Mesothelial cell of epicardium (in vitro differentiated cells): ENCODE data around the gene ANKEF1. TPM values are rescaled to one million over a fixed set of nuclear protein-coding genes. Genes with fewer than 3 reads are reported as not detected.
A peak's percentile ranks its signal among the peaks of the same experiment; 100 is the strongest.

Source experiments
- DNase-seq, 2 experiments: peaks; one replicate each; pipeline ENCODE4 v3.0.0; 2021; ENCODE audit warnings: low spot score in 2 of 2; ENCODE audit not compliant: unreplicated experiment in 2 of 2
- H3K27ac Mint-ChIP-seq: 2 replicates; pipeline ENCODE4 v1.8.0; 2021; ENCODE audit warnings: mixed read lengths
- H3K27me3 Mint-ChIP-seq: 2 replicates; pipeline ENCODE4 v1.8.0; 2021; ENCODE audit warnings: low read depth, mixed read lengths
- H3K36me3 Mint-ChIP-seq: 2 replicates; pipeline ENCODE4 v1.8.0; 2021; ENCODE audit warnings: mixed read lengths
- H3K4me1 Mint-ChIP-seq: 2 replicates; pipeline ENCODE4 v1.8.0; 2021; ENCODE audit warnings: mixed read lengths
- H3K4me3 Mint-ChIP-seq: 2 replicates; pipeline ENCODE4 v1.8.0; 2021; ENCODE audit warnings: mild to moderate bottlenecking, moderate library complexity, mixed read lengths
- H3K9me3 Mint-ChIP-seq: 2 replicates; pipeline ENCODE4 v1.8.0; 2021; ENCODE audit warnings: mixed read lengths
- total RNA-seq: library from RNA; stranded (reverse); gene quantifications from 3 replicates; pipeline ENCODE4 v1.2.1, GENCODE V29; 2021
- TF ChIP-seq, protein P1 (sequence below): fragments of 200-600 bp; sonication (generic); IDR thresholded peaks from one replicate; pipeline ENCODE4 v1.5.0; 2021; ENCODE audit warnings: antibody characterized with exemption; ENCODE audit not compliant: unreplicated experiment

Gene ANKEF1
- total RNA-seq, result 3.9 to 4.8 TPM (median 4.5 TPM) in 3 replicates

GRCh38 chr20:10034717-10035571 is at the start of gene ANKEF1:
TSS of gene ANKEF1 (plus strand) at chr20:10034987. CDS start at chr20:10038302, 3,315 bp downstream.
- Mint-ChIP-seq H3K27ac (no peak within 1 kb of the TSS), H3K4me1 (peaks cover 4% of the 10 kb centered on the region), H3K27me3 (peaks cover 22% of the 10 kb centered on the region), H3K9me3 (no peaks in the 10 kb centered on the region), H3K36me3 (no peaks in the 10 kb centered on the region), H3K4me3 (peak within 1 kb of the TSS; percentile 61)
- peak; percentile 65 to 77 for DNase-seq
- TF ChIP-seq, protein P1, sequence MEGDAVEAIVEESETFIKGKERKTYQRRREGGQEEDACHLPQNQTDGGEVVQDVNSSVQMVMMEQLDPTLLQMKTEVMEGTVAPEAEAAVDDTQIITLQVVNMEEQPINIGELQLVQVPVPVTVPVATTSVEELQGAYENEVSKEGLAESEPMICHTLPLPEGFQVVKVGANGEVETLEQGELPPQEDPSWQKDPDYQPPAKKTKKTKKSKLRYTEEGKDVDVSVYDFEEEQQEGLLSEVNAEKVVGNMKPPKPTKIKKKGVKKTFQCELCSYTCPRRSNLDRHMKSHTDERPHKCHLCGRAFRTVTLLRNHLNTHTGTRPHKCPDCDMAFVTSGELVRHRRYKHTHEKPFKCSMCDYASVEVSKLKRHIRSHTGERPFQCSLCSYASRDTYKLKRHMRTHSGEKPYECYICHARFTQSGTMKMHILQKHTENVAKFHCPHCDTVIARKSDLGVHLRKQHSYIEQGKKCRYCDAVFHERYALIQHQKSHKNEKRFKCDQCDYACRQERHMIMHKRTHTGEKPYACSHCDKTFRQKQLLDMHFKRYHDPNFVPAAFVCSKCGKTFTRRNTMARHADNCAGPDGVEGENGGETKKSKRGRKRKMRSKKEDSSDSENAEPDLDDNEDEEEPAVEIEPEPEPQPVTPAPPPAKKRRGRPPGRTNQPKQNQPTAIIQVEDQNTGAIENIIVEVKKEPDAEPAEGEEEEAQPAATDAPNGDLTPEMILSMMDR, result no peak

GRCh38 chr20:9985281-9985680 is 49.5 kb upstream of the ANKEF1 start:
- no peaks in the 10 kb centered on the region for H3K36me3 Mint-ChIP-seq
- TF ChIP-seq, protein P1, result no peak
- peaks cover 21% of the 10 kb centered on the region for H3K27me3 Mint-ChIP-seq
- DNase-seq, result no peak
- peaks cover 5% of the 10 kb centered on the region for H3K9me3 Mint-ChIP-seq
- H3K4me1 Mint-ChIP-seq, result peaks cover 23% of the 10 kb centered on the region
- no peak overlapping the region for H3K4me3 Mint-ChIP-seq
- H3K27ac Mint-ChIP-seq, result no peak overlapping the region

GRCh38 chr20:9985773-9986172 is 49.0 kb upstream of the ANKEF1 start:
- DNase-seq, result no peak
- H3K4me1 Mint-ChIP-seq, result peaks cover 23% of the 10 kb centered on the region
- no peak overlapping the region for H3K27ac Mint-ChIP-seq
- peaks cover 5% of the 10 kb centered on the region for H3K9me3 Mint-ChIP-seq
- TF ChIP-seq, protein P1, result no peak
- peaks cover 21% of the 10 kb centered on the region for H3K27me3 Mint-ChIP-seq
- no peak overlapping the region for H3K4me3 Mint-ChIP-seq
- H3K36me3 Mint-ChIP-seq, result no peaks in the 10 kb centered on the region

GRCh38 chr20:9989066-9989724 is 45.6 kb upstream of the ANKEF1 start:
- H3K36me3 Mint-ChIP-seq, result no peaks in the 10 kb centered on the region
- H3K4me1 Mint-ChIP-seq, result peaks cover 6% of the 10 kb centered on the region
- peaks cover 21% of the 10 kb centered on the region for H3K27me3 Mint-ChIP-seq
- H3K27ac Mint-ChIP-seq, result no peak overlapping the region
- no peak overlapping the region for H3K4me3 Mint-ChIP-seq
- TF ChIP-seq, protein P1, result no peak
- DNase-seq, result no peak
- H3K9me3 Mint-ChIP-seq, result peaks cover 5% of the 10 kb centered on the region

DNA sequence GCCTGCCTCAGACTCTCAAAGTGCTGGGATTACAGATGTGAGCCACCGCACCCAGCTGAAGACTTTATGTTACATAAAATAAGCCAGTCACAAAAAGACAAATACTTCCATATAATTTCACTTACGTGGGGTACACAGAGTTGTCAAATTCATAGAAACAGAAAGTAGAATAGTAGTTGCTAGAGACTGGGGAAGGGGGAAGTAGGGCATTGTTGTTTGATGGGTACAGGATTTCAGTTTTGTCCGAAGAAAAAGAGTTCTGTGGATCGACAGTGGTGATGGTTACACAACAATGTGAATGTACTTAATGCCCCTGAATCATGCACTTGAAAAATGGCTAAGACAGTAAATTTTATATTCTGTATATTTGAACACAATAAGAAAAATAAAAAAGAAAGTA is 41.6 kb upstream of the ANKEF1 start:
- H3K27me3 Mint-ChIP-seq, result peaks cover 8% of the 10 kb centered on the region
- H3K9me3 Mint-ChIP-seq, result peaks cover 13% of the 10 kb centered on the region
- no peaks in the 10 kb centered on the region for H3K36me3 Mint-ChIP-seq
- DNase-seq, result no peak
- no peaks in the 10 kb centered on the region for H3K4me1 Mint-ChIP-seq
- TF ChIP-seq, protein P1, result no peak
- H3K4me3 Mint-ChIP-seq, result no peak overlapping the region
- no peak overlapping the region for H3K27ac Mint-ChIP-seq
